GM18858 (cell line): ENCODE results near the gene AGPAT2.
"Not testable (repeated sequence)": the region's sequence is repeated elsewhere in the genome, so short reads cannot be mapped to it uniquely, and the experiment has no call there.

Source experiments
- ATAC-seq: cut with Tn5 transposase; IDR thresholded peaks from one replicate; pipeline ENCODE4 v1.9.1; 2021; ENCODE audit not compliant: unreplicated experiment

Gene AGPAT2

GRCh38 chr9:136650648-136651047, 36.6 kb downstream of the AGPAT2 start:
- ATAC-seq: no peak

- no peak for ATAC-seq
Measured at GRCh38 chr9:136650021-136650420, 37.2 kb downstream of the AGPAT2 start.

GRCh38 chr9:136648751-136649150, 38.5 kb downstream of the AGPAT2 start:
- no peak for ATAC-seq

GRCh38 chr9:136646827-136647711, 40.2 kb downstream of the AGPAT2 start:
- no peak for ATAC-seq

GRCh38 chr9:136645903-136646754, 41.1 kb downstream of the AGPAT2 start:
- no peak for ATAC-seq

GRCh38 chr9:136645352-136645902, 41.8 kb downstream of the AGPAT2 start:
- ATAC-seq: no peak

- ATAC-seq: no peak
Measured at GRCh38 chr9:136644593-136645351, 42.5 kb downstream of the AGPAT2 start.

- ATAC-seq: no peak
Measured at GRCh38 chr9:136644343-136644592, 43.0 kb downstream of the AGPAT2 start.

- ATAC-seq: no peak
Measured at GRCh38 chr9:136643596-136644342, 43.5 kb downstream of the AGPAT2 start.

GRCh38 chr9:136642439-136642921, 44.8 kb downstream of the AGPAT2 start:
- no peak for ATAC-seq

- ATAC-seq: no peak
Measured at GRCh38 chr9:136640171-136641111, 46.8 kb downstream of the AGPAT2 start.

GRCh38 chr9:136634904-136635303, 52.4 kb downstream of the AGPAT2 start:
- ATAC-seq: no peak

- not testable (repeated sequence) for ATAC-seq
Measured at GRCh38 chr9:136632491-136633106, 54.7 kb downstream of the AGPAT2 start.

- not testable (repeated sequence) for ATAC-seq
Measured at GRCh38 chr9:136632072-136632471, 55.2 kb downstream of the AGPAT2 start.

- no peak for ATAC-seq
Measured at GRCh38 chr9:136631038-136632000, 55.9 kb downstream of the AGPAT2 start.

GRCh38 chr9:136630662-136630992, 56.6 kb downstream of the AGPAT2 start:
- no peak for ATAC-seq

GRCh38 chr9:136629879-136630661, 57.2 kb downstream of the AGPAT2 start:
- ATAC-seq: no peak
